Dedifferentiated amniotic fluid mesenchymal stem cell (primary cell): ENCODE results near the gene TRIM44.
A peak's percentile ranks its signal among the peaks of the same experiment; 100 is the strongest.
"Not testable (repeated sequence)": the region's sequence is repeated elsewhere in the genome, so short reads cannot be mapped to it uniquely, and the experiment has no call there.

Source experiments
- DNase-seq: peaks from one replicate; pipeline ENCODE4 v3.0.0-alpha.2; 2016; ENCODE audit errors: extremely low spot score

TRIM44 gene

DNA sequence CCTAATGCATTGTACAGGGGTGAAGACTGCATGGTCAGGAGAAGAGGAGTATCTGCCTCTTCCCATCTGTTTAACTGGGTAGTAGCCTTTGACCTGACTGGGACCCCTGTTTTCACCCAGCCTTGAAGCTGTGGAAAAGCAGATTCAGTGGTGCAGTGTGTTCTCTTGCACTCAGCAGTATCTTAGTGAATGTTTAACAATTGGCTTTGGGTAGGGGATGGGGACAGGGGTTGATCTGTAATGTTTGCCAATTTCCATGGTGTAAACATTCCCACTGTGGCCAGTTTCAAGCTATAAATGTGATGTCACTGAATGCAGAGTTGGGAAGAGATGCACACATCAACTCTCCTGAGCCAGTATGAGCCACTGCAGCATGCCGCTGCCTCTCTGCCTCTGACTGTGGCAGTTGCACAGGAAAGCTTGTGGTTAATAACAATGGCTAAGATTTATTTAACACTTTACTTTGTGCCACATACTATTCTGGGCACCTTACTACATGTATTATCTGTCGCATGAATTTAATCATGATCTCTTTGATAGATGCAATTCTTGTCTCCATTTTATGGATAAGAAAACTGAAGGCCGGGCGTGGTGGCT, 28.6 kb upstream of the TRIM44 start:
- DNase-seq = no peak

- no peak for DNase-seq
Observed at GRCh38 chr11:35635933-35636332, 26.6 kb upstream of the TRIM44 start.

DNA sequence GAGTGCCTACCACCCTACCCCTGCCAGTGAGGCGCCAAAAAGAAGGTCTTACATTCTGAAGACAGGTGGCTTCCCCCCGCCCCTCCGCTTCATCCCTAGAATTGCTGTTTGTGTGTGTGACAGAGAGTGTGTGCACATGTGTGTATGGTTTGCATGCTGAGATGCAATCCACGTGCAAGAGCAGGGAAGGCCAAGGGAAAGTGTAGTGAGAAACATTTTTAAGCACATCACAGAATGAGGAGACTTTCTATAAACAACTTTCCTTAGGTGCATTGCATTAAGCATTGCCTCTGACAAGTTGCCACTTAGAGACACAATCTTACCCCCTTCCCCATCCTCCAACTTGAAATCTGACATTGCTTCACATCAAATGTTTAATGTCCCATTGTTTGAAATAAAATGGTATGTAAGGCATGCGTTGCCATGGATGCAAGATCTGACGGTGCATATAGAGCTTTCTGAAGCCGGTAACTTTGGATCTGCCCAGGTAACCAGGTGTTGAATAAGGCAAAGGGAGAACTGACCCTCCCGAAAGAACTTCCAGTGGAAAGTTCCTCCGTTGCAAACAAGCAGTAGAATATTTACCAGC, 22.9 kb upstream of the TRIM44 start:
- no peak for DNase-seq

- no peak for DNase-seq
Observed at GRCh38 chr11:35641171-35641897, 21.2 kb upstream of the TRIM44 start.

GRCh38 chr11:35641964-35642363, 20.6 kb upstream of the TRIM44 start:
- no peak for DNase-seq

DNA sequence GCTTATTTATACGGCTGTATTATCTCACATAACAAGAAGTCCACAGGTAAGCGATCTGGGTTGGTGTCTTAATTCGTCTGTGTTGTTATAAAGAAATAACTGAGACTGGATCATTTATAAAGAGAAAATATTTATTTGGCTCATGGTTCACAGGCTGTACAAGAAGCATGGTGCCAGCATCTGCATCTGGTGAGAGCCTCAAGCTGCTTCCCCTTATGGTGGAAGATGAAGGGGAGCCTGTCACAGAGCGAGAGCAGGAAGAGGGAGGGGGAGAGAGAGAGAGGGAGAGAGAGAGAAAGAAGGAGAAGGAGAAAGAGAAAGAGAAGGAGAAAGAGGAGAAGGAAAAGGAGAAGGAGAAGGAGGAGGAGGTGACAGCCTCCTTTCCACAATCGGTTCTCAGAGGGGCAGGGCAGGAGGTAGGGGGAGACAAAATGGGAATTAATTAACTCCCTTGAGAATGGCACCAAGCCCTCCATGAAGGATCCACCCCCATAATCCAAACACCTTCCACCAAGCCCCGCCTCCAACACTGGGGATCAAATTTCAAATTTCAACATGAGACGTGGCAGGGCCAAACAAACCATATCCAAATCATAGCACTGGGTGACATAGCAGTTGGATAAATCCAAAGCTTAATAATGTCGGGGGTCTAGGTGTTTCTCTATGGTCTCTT, 15.0 kb upstream of the TRIM44 start:
- no peak for DNase-seq

- peak; percentile 47 for DNase-seq
Observed at GRCh38 chr11:35650006-35650405, 12.6 kb upstream of the TRIM44 start.

DNA sequence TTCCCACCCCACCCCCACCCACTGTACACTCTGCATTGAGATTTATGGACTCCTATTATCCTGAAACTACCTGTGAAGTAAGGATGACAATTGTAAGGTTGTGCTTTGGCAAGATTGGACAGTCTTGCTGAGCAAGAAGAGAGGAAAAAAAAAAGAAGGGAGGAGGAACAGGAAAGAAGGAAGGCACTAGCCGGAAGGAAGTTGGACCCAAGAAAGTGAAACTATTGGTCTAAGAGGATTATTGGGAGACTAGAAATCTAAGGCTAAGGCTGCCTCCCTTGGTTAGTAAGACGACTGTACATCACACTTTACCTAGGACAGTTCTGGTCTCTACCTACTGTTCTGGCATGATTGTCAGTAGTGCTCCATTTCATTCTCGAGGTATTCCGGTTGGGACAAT, 12.1 kb upstream of the TRIM44 start:
- DNase-seq = no peak

DNA sequence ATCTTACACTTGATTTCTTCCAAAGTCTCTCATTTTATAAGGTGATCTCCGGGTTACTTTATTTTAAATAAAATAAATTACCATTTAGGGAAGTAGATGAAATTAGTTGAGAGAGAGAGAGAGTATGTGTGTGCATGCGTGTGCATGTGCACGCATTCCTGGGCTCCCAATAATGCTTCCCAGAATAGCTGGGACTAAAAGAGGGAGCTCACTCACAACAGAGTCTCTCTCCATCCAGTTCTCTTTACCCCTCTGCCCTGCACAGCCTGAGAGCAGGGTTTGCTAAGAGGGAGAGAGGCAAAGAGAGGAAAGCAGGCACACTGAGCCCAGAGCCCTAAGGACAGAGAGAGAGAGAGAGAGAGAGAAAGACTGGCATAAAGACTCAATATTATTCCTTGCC, 11.3 kb upstream of the TRIM44 start:
- no peak for DNase-seq

- DNase-seq = not testable (repeated sequence)
Observed at GRCh38 chr11:35652786-35653185, 9.8 kb upstream of the TRIM44 start.

DNA sequence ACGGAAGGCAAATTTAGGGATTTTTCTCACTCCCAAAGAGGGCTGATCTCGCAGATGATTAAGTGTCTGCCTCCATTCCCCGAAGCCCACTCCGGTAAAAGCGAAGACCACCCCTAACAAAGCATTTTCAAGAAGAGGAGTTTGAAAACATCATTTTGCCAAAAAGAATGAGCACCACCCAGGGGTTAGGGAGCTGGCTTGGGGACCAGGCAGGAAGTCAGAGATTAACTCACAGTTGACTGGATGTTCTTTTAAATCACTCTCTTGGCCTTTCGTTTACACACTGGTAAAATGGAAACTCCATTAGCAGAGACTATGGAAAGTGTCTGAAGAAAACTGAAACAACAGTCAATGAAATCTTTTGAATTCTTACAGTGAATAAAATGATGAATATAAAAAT, 7.9 kb upstream of the TRIM44 start:
- no peak for DNase-seq

DNA sequence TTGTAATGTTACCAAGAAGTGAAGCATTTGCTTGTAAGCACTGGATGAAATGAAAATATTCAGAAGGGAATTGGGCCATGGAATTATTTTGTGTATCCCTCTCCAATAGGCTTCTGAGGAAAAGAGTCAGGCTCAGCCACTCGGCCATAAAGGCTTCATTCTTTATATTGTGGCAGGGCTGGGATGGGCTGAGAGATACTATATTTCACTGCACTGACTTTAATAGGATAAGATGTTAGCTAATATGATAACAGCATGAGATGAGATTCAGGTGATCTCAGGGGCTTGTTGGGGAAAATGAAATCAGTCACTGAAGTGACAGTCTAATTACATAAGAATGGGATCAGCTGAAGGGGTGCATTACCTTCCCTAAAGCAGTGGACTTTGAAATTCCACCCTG, 7.3 kb upstream of the TRIM44 start:
- no peak for DNase-seq

DNA sequence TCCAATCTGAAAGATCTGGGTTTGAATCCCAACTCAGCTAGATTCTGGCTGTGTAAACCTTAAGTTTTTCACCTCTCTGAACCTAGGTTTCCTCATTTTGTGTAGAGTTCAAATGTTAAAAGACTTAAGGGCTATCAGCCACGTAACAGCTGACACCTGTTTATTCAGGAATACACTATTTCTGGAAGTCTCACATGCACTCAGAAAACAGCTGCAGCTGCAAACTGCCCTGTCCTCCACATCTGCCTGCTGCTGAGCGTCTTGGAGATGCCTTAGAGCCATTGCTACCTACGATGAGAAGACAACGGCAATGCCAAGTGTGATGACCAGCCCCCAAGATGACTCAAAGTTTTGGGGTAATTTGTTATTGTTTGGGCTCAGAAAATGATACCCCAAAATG, 6.7 kb upstream of the TRIM44 start:
- no peak for DNase-seq

GRCh38 chr11:35658020-35658948, 4.3 kb upstream of the TRIM44 start:
- DNase-seq = no peak

DNA sequence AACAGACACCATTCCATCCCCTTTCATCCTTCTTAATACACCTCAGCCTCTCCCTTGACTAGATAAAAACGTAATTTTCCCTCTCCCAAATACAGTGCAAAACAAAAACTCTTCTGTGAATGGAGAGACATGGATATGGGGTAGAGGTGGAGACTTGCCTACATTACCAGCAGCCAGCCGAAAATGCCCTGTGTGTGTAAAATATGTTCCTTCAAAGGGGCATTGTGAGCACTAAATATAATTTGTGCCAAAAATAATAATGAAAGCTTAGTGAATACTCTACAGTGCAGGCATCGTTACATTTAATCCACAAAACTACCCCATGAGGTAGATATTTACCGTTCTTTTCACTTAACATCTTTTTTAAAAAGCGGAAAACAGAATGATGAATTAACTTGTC, 1.0 kb upstream of the TRIM44 start:
- DNase-seq = no peak

DNA sequence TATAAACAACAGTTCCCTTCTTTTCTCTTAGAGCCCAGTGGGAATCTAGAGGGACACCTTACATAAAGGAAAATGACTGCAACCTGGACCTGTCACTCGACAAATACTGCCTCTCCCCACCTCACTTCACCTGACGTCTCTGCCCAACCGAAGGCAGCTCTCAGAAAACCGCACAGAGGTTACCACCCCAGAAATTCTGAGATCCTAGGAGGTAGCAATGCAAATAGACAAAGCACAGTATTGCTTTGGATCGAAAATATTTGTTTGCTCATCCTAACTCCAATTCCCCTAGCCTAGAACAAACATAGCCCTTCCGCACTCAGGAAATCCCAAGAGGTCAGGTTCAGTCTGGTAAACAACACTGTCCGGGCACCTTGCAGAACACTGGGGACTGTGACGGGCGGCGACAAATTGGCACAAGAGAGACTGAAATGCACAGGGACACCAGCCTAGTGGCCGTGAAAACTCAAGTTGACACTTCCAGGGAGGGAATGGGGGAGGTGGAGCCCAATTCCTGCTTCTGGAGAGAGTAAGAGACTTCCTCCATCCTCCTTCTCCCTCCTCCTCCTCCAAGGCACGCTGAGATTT, 420 bp upstream of the TRIM44 start:
- DNase-seq = no peak

DNA sequence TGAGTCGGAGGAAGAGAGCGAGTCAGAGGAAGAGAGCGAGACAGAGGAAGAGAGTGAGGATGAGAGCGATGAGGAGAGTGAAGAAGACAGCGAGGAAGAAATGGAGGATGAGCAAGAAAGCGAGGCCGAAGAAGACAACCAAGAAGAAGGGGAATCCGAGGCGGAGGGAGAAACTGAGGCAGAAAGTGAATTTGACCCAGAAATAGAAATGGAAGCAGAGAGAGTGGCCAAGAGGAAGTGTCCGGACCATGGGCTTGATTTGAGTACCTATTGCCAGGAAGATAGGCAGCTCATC, 780 bp downstream of the TRIM44 start:
- DNase-seq = no peak

DNA sequence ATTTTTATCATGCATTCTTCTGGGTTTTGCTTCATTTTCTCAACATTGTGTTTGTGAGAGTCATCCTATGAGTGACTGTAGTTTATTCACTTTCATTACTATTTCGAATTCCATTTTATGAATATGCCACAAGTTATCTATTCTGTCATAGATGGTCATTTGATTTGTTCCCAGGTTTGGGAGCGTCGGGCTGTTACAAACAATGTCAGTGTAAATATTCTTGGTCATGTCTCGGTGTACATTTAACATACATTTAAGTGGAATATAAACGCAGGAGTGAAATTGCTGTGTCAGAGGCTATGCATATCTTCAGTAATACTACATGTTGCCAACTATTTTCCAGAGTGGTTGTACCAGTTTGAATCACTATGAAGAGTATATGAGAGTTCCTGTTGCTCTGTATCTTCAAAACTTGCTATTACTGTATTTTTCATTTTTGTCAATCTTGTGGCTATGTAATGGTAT, 2.4 kb downstream of the TRIM44 start:
- DNase-seq = no peak

DNA sequence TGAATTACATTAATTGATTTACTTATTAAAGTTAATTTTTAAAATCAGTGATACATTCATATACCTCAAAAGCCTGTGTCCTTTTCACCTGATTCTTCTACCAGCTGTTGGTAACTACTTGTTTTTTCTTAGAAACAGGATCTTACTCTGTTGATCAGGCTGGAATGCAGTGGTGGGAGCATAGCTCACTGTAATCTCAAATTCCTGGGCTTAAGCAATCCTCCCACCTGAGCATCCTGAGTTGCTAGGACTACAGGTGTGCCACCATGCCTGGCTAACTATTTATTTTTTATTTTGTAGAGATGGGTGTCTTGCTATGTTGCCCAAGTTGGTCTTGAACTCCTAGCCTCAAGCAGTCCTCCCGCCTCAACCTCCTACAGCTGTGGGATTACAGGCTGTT, 4.7 kb downstream of the TRIM44 start:
- DNase-seq = no peak

DNA sequence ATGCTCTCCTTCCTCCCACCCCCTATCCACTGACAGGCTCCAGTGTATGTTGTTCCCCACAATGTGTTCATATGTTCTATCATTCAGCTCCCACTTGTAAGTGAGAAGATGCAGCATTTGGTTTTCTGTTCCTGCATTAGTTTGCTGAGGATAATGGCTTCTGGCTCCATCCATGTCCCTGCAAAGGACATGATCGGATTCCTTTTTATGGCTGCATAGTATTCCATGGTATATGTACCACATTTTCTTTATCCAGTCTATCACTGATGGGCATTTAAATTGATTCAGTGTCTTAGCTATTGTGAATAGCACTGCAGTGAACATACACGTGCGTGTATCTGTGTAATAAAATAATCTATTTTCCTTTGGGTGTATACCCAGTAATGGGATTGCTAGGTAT, 5.8 kb downstream of the TRIM44 start:
- not testable (repeated sequence) for DNase-seq

- DNase-seq = no peak
Observed at GRCh38 chr11:35671396-35672127, 9.0 kb downstream of the TRIM44 start.
